Measurements from ENCODE around the gene VPS37B.

VPS37B gene

DNA sequence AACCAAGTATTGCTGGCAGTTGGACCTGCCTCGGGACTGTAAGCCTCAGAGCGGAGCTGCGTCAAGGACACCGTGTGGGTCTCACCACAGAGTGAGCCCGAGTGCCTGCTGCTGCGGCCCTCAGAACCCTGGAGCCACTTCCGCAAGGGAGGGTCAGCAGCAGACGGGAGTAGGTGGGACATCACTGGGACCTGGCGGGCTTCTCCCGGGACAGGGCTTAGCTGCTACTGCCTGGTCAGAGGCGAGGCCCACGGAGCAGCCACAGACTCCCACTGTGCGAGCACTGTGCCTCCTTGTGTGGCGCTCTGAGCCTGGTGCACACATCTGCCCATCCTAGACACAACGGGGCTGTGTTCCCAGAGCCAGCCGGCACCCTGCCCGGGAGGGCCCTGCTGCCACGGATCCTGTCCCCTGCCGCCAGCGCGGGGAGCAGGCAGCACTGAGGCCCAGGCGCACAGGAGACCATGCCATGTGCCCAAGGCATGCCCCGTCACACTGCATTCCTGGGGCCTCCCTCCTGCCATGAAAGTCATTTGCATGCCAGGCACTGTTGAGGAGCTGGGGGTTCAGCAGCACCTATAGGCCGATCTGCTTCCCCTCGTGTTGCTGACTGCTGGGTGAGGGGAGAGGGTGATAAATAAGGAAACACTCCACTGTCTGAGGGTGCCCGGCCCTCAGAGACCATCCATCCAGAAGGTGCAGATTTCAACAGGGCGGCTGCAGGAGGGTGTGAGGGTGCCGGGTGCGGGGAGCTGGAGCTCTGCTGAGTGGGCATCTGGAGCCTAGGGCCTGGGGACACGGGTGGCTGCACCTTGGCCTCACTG lies 50.7 kb downstream of the VPS37B start:
- Histone ChIP-seq H3K79me2 (ENCODE audit: control insufficient read depth, insufficient read depth, low read length, poor library complexity) (no peaks in the 10 kb centered on the region), H3K18ac (ENCODE audit: low read length) (peak overlapping the region; percentile 10), H3K4me2 (ENCODE audit: low read length) (no peak overlapping the region), H4K12ac (ENCODE audit: low read depth, low read length) (no peak overlapping the region), H2AFZ (ENCODE audit: insufficient read depth, low read length, poor library complexity) (no peak overlapping the region), H3K9ac (ENCODE audit: low read length) (no peak overlapping the region), H3K36me3 (ENCODE audit: control insufficient read depth in 1 of 2, insufficient read depth in 2 of 2, low read length in 2 of 2) (no peaks in the 10 kb centered on the region), H3K79me1 (ENCODE audit: low read length) (peaks cover 9% of the 10 kb centered on the region), H3K23ac (ENCODE audit: low read length) (no peak overlapping the region), H3K27ac (ENCODE audit: low read depth, low read length) (no peak overlapping the region), H3K14ac (ENCODE audit: low read length) (peak overlapping the region; percentile 16), H4K91ac (ENCODE audit: low read depth, low read length) (peak overlapping the region; percentile 47), H3K27me3 (ENCODE audit: insufficient read depth, low read length) (no peaks in the 10 kb centered on the region), H2BK120ac (ENCODE audit: insufficient read depth, low read length, poor library complexity) (peak overlapping the region; percentile 26), H4K8ac (ENCODE audit: low read depth, low read length) (peak overlapping the region; percentile 1), H2BK5ac (ENCODE audit: low read depth, low read length, poor library complexity) (no peak overlapping the region), H2AK5ac (ENCODE audit: low read length) (no peak overlapping the region), H3K4me3 (ENCODE audit: low read depth, low read length) (no peak overlapping the region), H3K4me1 (ENCODE audit: control insufficient read depth in 1 of 2, insufficient read depth in 2 of 2, low read length in 2 of 2) (peaks cover 19 to 28% of the 10 kb centered on the region in 2 experiments), H2BK12ac (ENCODE audit: low read length) (no peak overlapping the region), H3K4ac (ENCODE audit: low read depth, low read length) (no peak overlapping the region), H3K9me3 (ENCODE audit: insufficient read depth, low read depth, low read length) (no peaks in the 10 kb centered on the region)
- DNase-seq, result no peak
- WGBS (ENCODE audit: extremely low coverage, insufficient coverage, insufficient read length), result no CpG with 5 or more reads among the region's 30 CpGs

DNA sequence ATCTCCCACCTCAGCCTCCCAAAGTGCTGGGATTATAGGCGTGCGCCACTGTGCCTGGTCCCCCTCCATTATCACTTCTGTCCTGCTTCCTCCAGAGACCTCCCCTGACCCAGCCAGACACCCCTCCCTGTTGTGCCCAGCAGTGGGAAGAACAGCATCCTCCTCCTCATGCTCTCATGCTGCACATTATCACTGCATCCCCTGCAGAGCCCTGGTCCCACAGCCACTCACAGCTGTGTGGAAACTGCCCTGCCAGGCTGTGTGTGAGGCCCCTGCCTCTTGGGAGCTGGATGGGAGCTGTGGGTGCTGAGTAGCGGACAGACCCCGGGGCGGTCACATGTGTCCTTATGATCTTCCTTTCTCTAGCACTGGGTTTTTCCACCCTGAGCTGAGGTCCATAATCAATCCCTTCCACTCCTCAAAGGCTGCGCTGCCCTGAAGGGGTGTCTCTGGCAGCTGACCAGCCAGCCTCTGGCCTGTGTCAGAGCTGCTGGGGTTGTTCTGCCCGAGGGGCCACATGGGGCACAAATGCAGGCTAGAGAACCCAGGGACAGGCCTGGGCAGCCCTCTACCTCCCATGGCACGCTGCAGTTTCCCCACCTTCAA lies 51.5 kb downstream of the VPS37B start:
- H3K4ac ChIP-seq (ENCODE audit: low read depth, low read length), result no peak overlapping the region
- H2BK5ac ChIP-seq (ENCODE audit: low read depth, low read length, poor library complexity), result no peak overlapping the region

DNA sequence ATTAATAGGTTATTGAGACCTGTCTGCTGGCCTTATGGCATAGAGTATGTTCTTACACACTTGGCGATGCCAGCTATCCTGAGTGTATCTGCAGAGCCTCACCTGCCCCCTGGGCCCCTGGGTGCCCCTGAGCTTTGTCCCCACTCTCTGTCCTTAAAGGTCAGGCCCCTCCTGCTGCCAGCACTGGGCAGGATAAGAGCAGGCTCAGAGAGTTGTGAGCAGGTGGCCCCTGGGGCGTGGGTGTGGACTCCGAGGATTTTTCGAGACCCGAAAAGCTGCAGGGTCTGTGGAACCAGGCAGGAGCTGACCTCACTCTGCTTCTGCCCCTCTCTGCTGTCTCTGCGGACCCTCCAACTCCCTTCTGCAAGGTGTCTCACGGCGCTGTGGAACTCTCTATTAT lies 52.5 kb downstream of the VPS37B start:
- no peak overlapping the region for H2BK5ac ChIP-seq (ENCODE audit: low read depth, low read length, poor library complexity)
- H2BK120ac ChIP-seq (ENCODE audit: insufficient read depth, low read length, poor library complexity), result no peak overlapping the region
- H2BK12ac ChIP-seq (ENCODE audit: low read length), result no peak overlapping the region
- no peak overlapping the region for H3K4me2 ChIP-seq (ENCODE audit: low read length)
- no peak overlapping the region for H2AFZ ChIP-seq (ENCODE audit: insufficient read depth, low read length, poor library complexity)
- no peak overlapping the region for H4K8ac ChIP-seq (ENCODE audit: low read depth, low read length)
- no peaks in the 10 kb centered on the region for H3K79me2 ChIP-seq (ENCODE audit: control insufficient read depth, insufficient read depth, low read length, poor library complexity)
- no peak overlapping the region for H3K14ac ChIP-seq (ENCODE audit: low read length)
- no peak overlapping the region for H3K9ac ChIP-seq (ENCODE audit: low read length)
- no peaks in the 10 kb centered on the region for H3K36me3 ChIP-seq (ENCODE audit: control insufficient read depth in 1 of 2, insufficient read depth in 2 of 2, low read length in 2 of 2)
- no peak overlapping the region for H3K27ac ChIP-seq (ENCODE audit: low read depth, low read length)
- no peaks in the 10 kb centered on the region for H3K9me3 ChIP-seq (ENCODE audit: insufficient read depth, low read depth, low read length)
- peaks cover 9% of the 10 kb centered on the region for H3K79me1 ChIP-seq (ENCODE audit: low read length)
- no peak overlapping the region for H3K18ac ChIP-seq (ENCODE audit: low read length)
- no peak overlapping the region for H3K23ac ChIP-seq (ENCODE audit: low read length)
- no peak overlapping the region for H3K4ac ChIP-seq (ENCODE audit: low read depth, low read length)
- peaks cover 19 to 28% of the 10 kb centered on the region in 2 experiments for H3K4me1 ChIP-seq (ENCODE audit: control insufficient read depth in 1 of 2, insufficient read depth in 2 of 2, low read length in 2 of 2)
- no peaks in the 10 kb centered on the region for H3K27me3 ChIP-seq (ENCODE audit: insufficient read depth, low read length)
- no peak overlapping the region for H2AK5ac ChIP-seq (ENCODE audit: low read length)
- no peak overlapping the region for H4K91ac ChIP-seq (ENCODE audit: low read depth, low read length)
- no peak overlapping the region for H4K12ac ChIP-seq (ENCODE audit: low read depth, low read length)
- WGBS (ENCODE audit: extremely low coverage, insufficient coverage, insufficient read length), result no CpG with 5 or more reads among the region's 8 CpGs
- H3K4me3 ChIP-seq (ENCODE audit: low read depth, low read length), result no peak overlapping the region
- no peak for DNase-seq

More for the DNA sequence above, 51.5 kb downstream of the VPS37B start:
- Histone ChIP-seq H2AK5ac (ENCODE audit: low read length) (no peak overlapping the region), H3K18ac (ENCODE audit: low read length) (peak overlapping the region; percentile 4), H3K9me3 (ENCODE audit: insufficient read depth, low read depth, low read length) (no peaks in the 10 kb centered on the region), H3K14ac (ENCODE audit: low read length) (no peak overlapping the region), H3K9ac (ENCODE audit: low read length) (no peak overlapping the region), H2AFZ (ENCODE audit: insufficient read depth, low read length, poor library complexity) (no peak overlapping the region), H3K79me1 (ENCODE audit: low read length) (peaks cover 9% of the 10 kb centered on the region), H2BK120ac (ENCODE audit: insufficient read depth, low read length, poor library complexity) (no peak overlapping the region), H3K4me2 (ENCODE audit: low read length) (no peak overlapping the region), H3K27me3 (ENCODE audit: insufficient read depth, low read length) (no peaks in the 10 kb centered on the region), H4K91ac (ENCODE audit: low read depth, low read length) (peak overlapping the region; percentile 47), H3K23ac (ENCODE audit: low read length) (no peak overlapping the region), H3K36me3 (ENCODE audit: control insufficient read depth in 1 of 2, insufficient read depth in 2 of 2, low read length in 2 of 2) (no peaks in the 10 kb centered on the region), H2BK12ac (ENCODE audit: low read length) (no peak overlapping the region), H3K27ac (ENCODE audit: low read depth, low read length) (no peak overlapping the region), H3K4me1 (ENCODE audit: control insufficient read depth in 1 of 2, insufficient read depth in 2 of 2, low read length in 2 of 2) (peaks cover 19 to 28% of the 10 kb centered on the region in 2 experiments), H4K12ac (ENCODE audit: low read depth, low read length) (no peak overlapping the region), H3K4me3 (ENCODE audit: low read depth, low read length) (no peak overlapping the region), H4K8ac (ENCODE audit: low read depth, low read length) (no peak overlapping the region), H3K79me2 (ENCODE audit: control insufficient read depth, insufficient read depth, low read length, poor library complexity) (no peaks in the 10 kb centered on the region)
- no CpG with 5 or more reads among the region's 8 CpGs for WGBS (ENCODE audit: extremely low coverage, insufficient coverage, insufficient read length)
- no peak for DNase-seq

DNA sequence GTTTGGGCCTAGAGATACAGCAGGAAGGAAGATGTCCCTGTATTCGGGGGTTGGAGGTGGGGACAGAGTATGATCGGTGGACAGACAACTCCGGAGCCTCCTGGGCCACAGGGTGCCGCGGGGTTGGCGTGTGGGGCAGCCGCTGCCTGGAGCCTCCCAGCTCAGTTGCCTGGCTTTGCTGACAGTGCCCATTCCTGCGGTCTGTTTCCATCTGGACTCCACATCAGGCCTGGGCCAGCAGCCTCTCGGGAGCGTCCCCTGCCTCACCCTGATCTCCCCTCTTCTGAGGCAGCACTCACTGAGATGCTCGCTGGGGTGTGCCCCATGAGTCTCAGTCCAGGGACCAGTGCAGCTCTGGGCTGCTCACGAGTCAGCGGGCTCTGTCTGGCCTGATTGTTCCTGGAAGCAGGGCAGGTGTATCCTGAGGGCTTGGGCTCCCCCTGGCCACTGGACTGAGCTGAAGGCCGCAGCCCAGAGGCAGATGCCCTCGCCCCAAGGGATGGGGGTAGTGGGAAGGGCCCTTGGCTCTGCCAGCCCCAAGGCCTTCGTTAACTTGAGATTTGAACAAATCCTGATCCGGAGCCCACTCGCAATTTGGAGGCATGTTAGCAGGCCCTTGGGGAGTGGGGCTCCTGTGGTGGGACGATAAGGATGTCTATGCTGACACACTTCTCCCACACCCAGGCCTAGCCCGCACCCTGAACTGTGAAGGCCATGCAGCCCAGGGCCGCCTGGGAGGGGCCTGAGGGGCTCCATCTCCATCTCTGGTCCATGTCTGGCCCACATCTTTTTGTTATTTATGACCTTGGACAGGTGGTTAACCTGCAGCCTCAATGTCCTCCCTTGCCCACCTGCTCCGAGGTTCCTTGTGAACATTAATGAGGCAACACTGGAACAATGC lies 53.2 kb downstream of the VPS37B start:
- Histone ChIP-seq H2BK120ac (ENCODE audit: insufficient read depth, low read length, poor library complexity) (no peak overlapping the region), H3K27me3 (ENCODE audit: insufficient read depth, low read length) (no peaks in the 10 kb centered on the region), H4K91ac (ENCODE audit: low read depth, low read length) (peak overlapping the region; percentile 28), H3K14ac (ENCODE audit: low read length) (no peak overlapping the region), H3K23ac (ENCODE audit: low read length) (no peak overlapping the region), H3K18ac (ENCODE audit: low read length) (no peak overlapping the region), H3K4me2 (ENCODE audit: low read length) (no peak overlapping the region), H4K8ac (ENCODE audit: low read depth, low read length) (no peak overlapping the region), H3K27ac (ENCODE audit: low read depth, low read length) (no peak overlapping the region), H4K12ac (ENCODE audit: low read depth, low read length) (no peak overlapping the region), H3K4me3 (ENCODE audit: low read depth, low read length) (no peak overlapping the region), H3K79me2 (ENCODE audit: control insufficient read depth, insufficient read depth, low read length, poor library complexity) (no peaks in the 10 kb centered on the region), H3K9me3 (ENCODE audit: insufficient read depth, low read depth, low read length) (no peaks in the 10 kb centered on the region), H2AFZ (ENCODE audit: insufficient read depth, low read length, poor library complexity) (no peak overlapping the region), H3K36me3 (ENCODE audit: control insufficient read depth in 1 of 2, insufficient read depth in 2 of 2, low read length in 2 of 2) (no peaks in the 10 kb centered on the region), H3K79me1 (ENCODE audit: low read length) (peaks cover 9% of the 10 kb centered on the region), H2AK5ac (ENCODE audit: low read length) (no peak overlapping the region), H2BK12ac (ENCODE audit: low read length) (peak overlapping the region; percentile 7), H3K9ac (ENCODE audit: low read length) (no peak overlapping the region), H2BK5ac (ENCODE audit: low read depth, low read length, poor library complexity) (no peak overlapping the region), H3K4me1 (ENCODE audit: control insufficient read depth in 1 of 2, insufficient read depth in 2 of 2, low read length in 2 of 2) (peaks cover 19 to 28% of the 10 kb centered on the region in 2 experiments), H3K4ac (ENCODE audit: low read depth, low read length) (no peak overlapping the region)
- DNase-seq, result no peak
- WGBS (ENCODE audit: extremely low coverage, insufficient coverage, insufficient read length), result no CpG with 5 or more reads among the region's 22 CpGs
